Testis (tissue), 2 donors: ENCODE results near the gene GRK1.

Source experiments
- POLR2A ChIP-seq: fragments of 450-650 bp; IDR thresholded peaks from one replicate; pipeline ENCODE4 v1.6.1; 2017; ENCODE audit warnings: antibody characterized with exemption, mild to moderate bottlenecking, moderate library complexity
- TF ChIP-seq, protein P1 (sequence below), 3 experiments: fragments of 450-650 bp in 2 of 3; fragments of 200-600 bp in 1 of 3; sonication (generic) in 1 of 3; IDR thresholded peaks; one replicate each; pipeline ENCODE4 v1.5.1; 2016 to 2019; ENCODE audit warnings: antibody characterized with exemption in 3 of 3, mild to moderate bottlenecking in 2 of 3, moderate library complexity in 1 of 3

DNA sequence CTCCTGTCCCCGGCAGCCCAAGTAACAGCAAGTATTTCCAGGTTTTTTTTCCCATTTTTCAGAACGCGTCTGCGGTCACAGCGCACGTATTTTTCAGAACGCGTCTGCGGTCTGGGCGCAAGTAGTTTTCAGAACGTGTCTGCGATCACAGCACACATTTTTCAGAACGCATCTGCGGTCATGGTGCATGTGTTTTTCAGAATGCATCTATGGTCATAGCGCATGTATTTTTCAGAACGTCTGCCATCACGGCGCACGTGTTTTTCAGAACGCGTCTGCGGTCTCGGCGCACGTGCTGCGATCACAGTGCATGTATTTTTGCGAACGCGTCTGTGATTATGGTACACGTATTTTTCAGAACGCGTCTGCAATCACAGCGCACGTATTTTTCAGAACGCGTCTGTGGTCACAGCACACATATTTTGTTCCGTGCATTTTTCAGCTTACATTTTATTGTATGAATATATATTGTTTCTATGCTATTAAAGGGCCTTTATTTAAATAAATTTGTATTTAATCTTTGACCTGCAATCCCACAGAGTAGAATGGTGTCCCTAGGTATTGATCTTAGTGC lies 28.8 kb upstream of the GRK1 start:
- TF ChIP-seq, protein P1, sequence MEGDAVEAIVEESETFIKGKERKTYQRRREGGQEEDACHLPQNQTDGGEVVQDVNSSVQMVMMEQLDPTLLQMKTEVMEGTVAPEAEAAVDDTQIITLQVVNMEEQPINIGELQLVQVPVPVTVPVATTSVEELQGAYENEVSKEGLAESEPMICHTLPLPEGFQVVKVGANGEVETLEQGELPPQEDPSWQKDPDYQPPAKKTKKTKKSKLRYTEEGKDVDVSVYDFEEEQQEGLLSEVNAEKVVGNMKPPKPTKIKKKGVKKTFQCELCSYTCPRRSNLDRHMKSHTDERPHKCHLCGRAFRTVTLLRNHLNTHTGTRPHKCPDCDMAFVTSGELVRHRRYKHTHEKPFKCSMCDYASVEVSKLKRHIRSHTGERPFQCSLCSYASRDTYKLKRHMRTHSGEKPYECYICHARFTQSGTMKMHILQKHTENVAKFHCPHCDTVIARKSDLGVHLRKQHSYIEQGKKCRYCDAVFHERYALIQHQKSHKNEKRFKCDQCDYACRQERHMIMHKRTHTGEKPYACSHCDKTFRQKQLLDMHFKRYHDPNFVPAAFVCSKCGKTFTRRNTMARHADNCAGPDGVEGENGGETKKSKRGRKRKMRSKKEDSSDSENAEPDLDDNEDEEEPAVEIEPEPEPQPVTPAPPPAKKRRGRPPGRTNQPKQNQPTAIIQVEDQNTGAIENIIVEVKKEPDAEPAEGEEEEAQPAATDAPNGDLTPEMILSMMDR (IDR thresholded peaks at IDR 0.05) = no peak
- TF ChIP-seq POLR2A = no peak
